GM12878 (cell line): ENCODE measurements around the gene MIPOL1. TPM values are rescaled to one million over a fixed set of nuclear protein-coding genes. Genes with fewer than 3 reads are reported as not detected.

Source experiments
- ATAC-seq: fragments of 200-7000 bp; cut with Tn5 transposase; 3 replicates; pipeline ENCODE4 v1.9.1; 2020; ENCODE audit warnings: mild to moderate bottlenecking, moderate library complexity
- BruUV-seq: library from RNA; stranded (reverse); fragments of 400-500 nt; replicated peaks from 2 replicates; lab custom pipeline; 2021; lab: Mats Ljungman, UMichigan
- CTCF ChIA-PET: fragments of 300-600 bp; sonication (Branson Sonifier 250); formaldehyde crosslinking; extraction: SDS; loops from one replicate; lab custom pipeline; 2021; ENCODE audit warnings: inconsistent platforms; lab: Yijun Ruan, JAX
- POLR2A ChIA-PET: fragments of 350-600 bp; formaldehyde crosslinking; extraction: SDS; loops from one replicate; lab custom pipeline; 2021; ENCODE audit warnings: inconsistent platforms; lab: Charles Lee
- RAD21 ChIA-PET: fragments of 300-600 bp; sonication (Branson Sonifier 250); formaldehyde crosslinking; loops from one replicate; lab custom pipeline; 2023; ENCODE audit warnings: antibody characterized with exemption; ENCODE audit not compliant: unreplicated experiment; lab: Charles Lee
- SMC1A ChIA-PET: fragments of 300-600 bp; sonication (Branson Sonifier 250); formaldehyde crosslinking; loops from one replicate; lab custom pipeline; 2023; ENCODE audit not compliant: unreplicated experiment, uncharacterized antibody; lab: Charles Lee
- DNase-seq: peaks from one replicate; pipeline ENCODE4 v3.0.0-alpha.2; 2011; ENCODE audit warnings: low read depth, low spot score
- FAIRE-seq: peaks from 3 replicates; lab custom pipeline; 2011; peaks lifted over from hg19 to GRCh38; lab: Jason Lieb, UNC
- H2AFZ ChIP-seq: 2 replicates; pipeline ENCODE4 v1.6.0; 2011; ENCODE audit warnings: low read depth, low read length, control low read depth; ENCODE audit not compliant: control insufficient read depth
- H3K27ac ChIP-seq: 2 replicates; pipeline ENCODE4 v1.5.1; 2011; ENCODE audit warnings: control low read depth; ENCODE audit not compliant: control insufficient read depth, insufficient read depth
- H3K27me3 ChIP-seq, 2 experiments: replicated peaks in 1 of 2; 2 replicates each; pipeline versions ENCODE4 v1.6.0 to v1.6.1; 2011; ENCODE audit warnings: low read length in 1 of 2; ENCODE audit not compliant: control insufficient read depth in 2 of 2, insufficient read depth in 2 of 2
- H3K36me3 ChIP-seq, 2 experiments: 2 replicates each; pipeline ENCODE4 v1.5.1; 2011; ENCODE audit warnings: low read length in 1 of 2; ENCODE audit not compliant: control insufficient read depth in 2 of 2, insufficient read depth in 2 of 2
- H3K4me1 ChIP-seq: 2 replicates; pipeline ENCODE4 v1.6.1; 2011; ENCODE audit warnings: mild to moderate bottlenecking, low read length, moderate library complexity, mixed read lengths; ENCODE audit not compliant: control insufficient read depth, insufficient read depth
- H3K4me2 ChIP-seq: 2 replicates; pipeline ENCODE4 v1.6.0; 2011; ENCODE audit warnings: control low read depth; ENCODE audit not compliant: control insufficient read depth, insufficient read depth
- H3K4me3 ChIP-seq: fragments of 200-600 bp; sonication (generic); 2 replicates; pipeline ENCODE4 v1.5.1; 2016
- H3K79me2 ChIP-seq: 2 replicates; pipeline ENCODE4 v1.6.0; 2011; ENCODE audit warnings: low read length; ENCODE audit not compliant: control insufficient read depth, insufficient read depth
- H3K9ac ChIP-seq: 2 replicates; pipeline ENCODE4 v1.8.0; 2011; ENCODE audit warnings: low read length, control low read depth, mixed read lengths; ENCODE audit not compliant: control insufficient read depth, insufficient read depth
- H3K9me3 ChIP-seq: replicated peaks from 3 replicates; pipeline ENCODE4 v1.5.1; 2011; ENCODE audit warnings: mild to moderate bottlenecking, low read length; ENCODE audit not compliant: control insufficient read depth, insufficient read depth
- H4K20me1 ChIP-seq: 2 replicates; pipeline ENCODE4 v1.6.0; 2011; ENCODE audit not compliant: control insufficient read depth, insufficient read depth
- ASH2L ChIP-seq: fragments of 300-600, 200-600 bp; sonication (generic); IDR thresholded peaks from 2 replicates; pipeline ENCODE4 v1.6.1; 2017; ENCODE audit warnings: low read depth, mild to moderate bottlenecking, borderline replicate concordance
- ATF7 ChIP-seq: fragments of 450-650 bp; IDR thresholded peaks from 2 replicates; pipeline ENCODE4 v1.6.1; 2016; ENCODE audit warnings: low read depth, mild to moderate bottlenecking
- BHLHE40 ChIP-seq, 2 experiments: fragments of 450-650 bp in 1 of 2; IDR thresholded peaks; 2 replicates each; pipeline ENCODE4 v1.6.1; 2011 to 2017; ENCODE audit warnings: low read depth in 2 of 2, borderline replicate concordance in 1 of 2, improper control_type of control experiment in 1 of 2, low read length in 1 of 2, mild to moderate bottlenecking in 1 of 2
- EP300 ChIP-seq, 2 experiments: fragments of 150-350 bp in 1 of 2; IDR thresholded peaks; 2 replicates each; pipeline ENCODE4 v1.6.1; 2011 to 2012; ENCODE audit warnings: low read depth in 2 of 2, low read length in 2 of 2, borderline replicate concordance in 1 of 2, improper control_type of control experiment in 1 of 2, inconsistent platforms in 1 of 2; ENCODE audit not compliant: control insufficient read depth in 1 of 2
- IRF4 ChIP-seq: IDR thresholded peaks from 2 replicates; pipeline ENCODE4 v1.6.1; 2011; ENCODE audit warnings: low read depth, low read length
- LARP7 ChIP-seq: fragments of 450-650 bp; IDR thresholded peaks from 2 replicates; pipeline ENCODE4 v1.6.1; 2017; ENCODE audit warnings: mild to moderate bottlenecking
- WGBS: methylation state at CpG from one replicate; pipeline ENCODE4 v1.1.6; 2016; ENCODE audit warnings: low lambda C conversion rate; ENCODE audit not compliant: insufficient replicate concordance, insufficient coverage; ENCODE audit errors: missing lambda C conversion rate; 5-methylcytosine and 5-hydroxymethylcytosine counted together
- in situ Hi-C: fragments of 300-500 bp; cut with MboI; formaldehyde crosslinking; loops from 9 replicates; pipeline ENCODE4 v1.14.3; 2018; ENCODE audit warnings: mixed read lengths
- intact Hi-C: fragments of 100-400 bp; cut with micrococcal nuclease; formaldehyde crosslinking; loops from one replicate; pipeline ENCODE4 v1.14.2; 2022; ENCODE audit not compliant: unreplicated experiment
- polyA plus RNA-seq, 11 experiments: library from polyadenylated mRNA; depleted of rRNA in 4 of 11; unstranded in 6 of 11; stranded (reverse) in 5 of 11; fragments of >200 nt; fragmentation: Nextera tagmentation in 4 of 11; fragmentation: Illumina TruSeq in 1 of 11; extraction: Ambion mirVana in 4 of 11; extraction: Trizol in 1 of 11; gene quantifications; 1 replicate in 1 of 11; 2 replicates in 10 of 11; pipeline versions ENCODE4 v1.2.1 to v1.2.3, GENCODE V29; 2011 to 2016; ENCODE audit warnings: inconsistent platforms in 2 of 11, missing spikeins in 2 of 11, low read depth in 1 of 11
- total RNA-seq, 4 experiments: library from RNA; depleted of rRNA in 3 of 4; stranded (reverse); fragments of >200 nt in 3 of 4; fragmentation: Illumina TruSeq in 1 of 4; extraction: Trizol in 1 of 4; gene quantifications; 2 replicates each; pipeline versions ENCODE4 v1.2.1 to v1.2.3, GENCODE V29; 2013 to 2021

Gene MIPOL1
- total and polyA plus RNA-seq, 10 of the 15 experiments (the other 5 are each of a cell fraction or from before 2014, with no cell fraction given), result 0.06 TPM; not detected in 9

GRCh38 chr14:37591941-37592481 lies 394.3 kb downstream of the MIPOL1 start:
- POLR2A ChIA-PET, result no interaction called here
- ATAC-seq, result no peak
- Histone ChIP-seq H3K9ac (no peak overlapping the region), H4K20me1 (no peaks in the 10 kb centered on the region), H3K4me1 (no peaks in the 10 kb centered on the region), H3K27ac (no peak overlapping the region), H3K79me2 (no peaks in the 10 kb centered on the region), H3K27me3 (no peaks in the 10 kb centered on the region; a peak in 1 of 4 replicates), H3K4me3 (no peak overlapping the region), H3K36me3 (no peaks in the 10 kb centered on the region), H3K9me3 (no peaks in the 10 kb centered on the region; the same call in 2 of the 3 replicates), H3K4me2 (no peak overlapping the region), H2AFZ (no peak overlapping the region)
- FAIRE-seq, result no peak
- 90% methylated on average over 33 of the region's 58 CpGs for WGBS
- DNase-seq, result no peak
- BruUV-seq, result no TSS peak
- intact Hi-C loops (no loop called here), in situ Hi-C loops (no loop called here)
- TF ChIP-seq ATF7 (no peak), ASH2L (no peak)
- CTCF ChIA-PET, result no interaction called here
- SMC1A ChIA-PET, result no interaction called here
- RAD21 ChIA-PET, result no interaction called here

GRCh38 chr14:37592482-37593408 lies 395.0 kb downstream of the MIPOL1 start:
- H3K9ac ChIP-seq, result no peak overlapping the region
- POLR2A ChIA-PET, result no interaction called here
- no peaks in the 10 kb centered on the region for H3K36me3 ChIP-seq
- H4K20me1 ChIP-seq, result no peaks in the 10 kb centered on the region
- RAD21 ChIA-PET, result no interaction called here
- H2AFZ ChIP-seq, result no peak overlapping the region
- SMC1A ChIA-PET, result no interaction called here
- H3K9me3 ChIP-seq, result no peaks in the 10 kb centered on the region; the same call in 2 of the 3 replicates
- H3K4me2 ChIP-seq, result no peak overlapping the region
- in situ Hi-C loops (no loop called here), intact Hi-C loops (no loop called here)
- DNase-seq, result no peak
- no peak overlapping the region for H3K27ac ChIP-seq
- TF ChIP-seq IRF4 (no peak), BHLHE40 (IDR thresholded peaks at IDR 0.05; ENCODE audit: borderline replicate concordance in 1 of 2, low read depth in 2 of 2, low read length in 1 of 2) (no peak), LARP7 (no peak), EP300 (IDR thresholded peaks at IDR 0.05; ENCODE audit: borderline replicate concordance in 1 of 2, control insufficient read depth in 1 of 2, low read depth in 2 of 2, low read length in 2 of 2) (no peak)
- no peaks in the 10 kb centered on the region for H3K79me2 ChIP-seq
- WGBS, result 66% methylated on average over 33 of the region's 42 CpGs
- no peaks in the 10 kb centered on the region for H3K4me1 ChIP-seq
- no TSS peak for BruUV-seq
- no peak for ATAC-seq
- no peak overlapping the region for H3K4me3 ChIP-seq
- H3K27me3 ChIP-seq, result no peaks in the 10 kb centered on the region; a peak in 1 of 4 replicates
- FAIRE-seq, result no peak
- CTCF ChIA-PET, result no interaction called here
